NCI-H1694 (cell line): ENCODE results near the gene FOXP1.
"Not testable (repeated sequence)": the region's sequence is repeated elsewhere in the genome, so short reads cannot be mapped to it uniquely, and the experiment has no call there.

Source experiments
- DNase-seq: peaks from one replicate; lab custom pipeline; 2025; lab: John Stamatoyannopoulos, UW

The FOXP1 gene

GRCh38 chr3:70975981-70976380, 607.5 kb downstream of the FOXP1 start:
- DNase-seq: not testable (repeated sequence)

DNA sequence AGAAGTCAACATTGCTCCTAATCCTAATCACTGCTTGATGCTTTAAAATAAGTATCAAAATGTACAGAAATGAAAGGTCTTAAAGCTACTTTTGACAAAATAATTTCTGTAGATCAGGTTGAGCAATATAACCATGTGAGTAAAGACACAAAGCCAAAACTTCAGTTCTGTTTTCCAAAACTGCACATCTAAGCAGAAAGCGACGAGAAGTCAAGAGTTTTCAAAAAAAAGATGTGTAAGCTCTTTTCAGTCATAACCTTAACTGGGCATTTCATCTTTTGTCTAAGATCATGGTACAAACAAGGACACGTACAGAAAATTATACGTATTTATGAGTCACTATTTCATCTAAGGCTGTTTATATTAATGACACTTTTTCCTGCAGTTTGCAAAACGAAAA, 608.8 kb downstream of the FOXP1 start:
- DNase-seq: no peak

DNA sequence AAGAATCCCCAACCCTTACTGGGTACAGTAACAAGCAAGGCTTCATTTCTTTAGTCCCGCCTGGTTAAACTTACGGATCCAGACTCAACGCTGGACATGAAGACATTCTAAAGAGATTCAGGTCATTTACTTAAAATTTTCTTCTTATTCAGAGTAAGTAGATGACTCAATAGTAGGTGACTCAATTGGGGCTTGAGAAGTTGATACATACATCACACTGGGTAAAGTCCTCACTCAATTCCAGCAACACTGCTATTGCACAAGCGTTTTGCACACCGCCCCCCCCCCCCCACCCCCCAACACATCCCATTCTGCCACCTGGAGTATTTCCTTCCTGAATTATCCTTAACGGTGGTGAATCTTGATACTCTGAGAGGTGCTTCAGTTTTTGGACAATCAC, 610.0 kb downstream of the FOXP1 start:
- no peak for DNase-seq

DNA sequence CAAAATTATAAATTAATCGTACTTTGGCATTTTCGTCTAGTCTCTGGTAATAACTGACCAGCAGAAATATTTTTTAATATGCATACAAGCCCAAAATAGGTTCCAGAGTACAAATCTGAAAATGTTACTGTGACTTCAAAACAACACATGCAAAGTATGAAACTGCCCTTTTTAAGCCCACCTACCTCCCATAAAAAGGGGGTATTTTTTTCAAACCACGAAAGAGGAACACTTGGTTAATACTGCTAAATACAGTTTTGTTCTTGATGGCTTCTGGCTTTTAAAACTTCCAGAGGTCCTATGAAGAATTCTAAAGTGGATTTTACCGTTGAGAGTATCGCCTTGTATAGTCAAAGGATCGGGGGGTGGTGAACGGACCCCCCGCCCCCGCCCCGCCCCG, 610.7 kb downstream of the FOXP1 start:
- DNase-seq: no peak

GRCh38 chr3:70970952-70971351, 612.6 kb downstream of the FOXP1 start:
- DNase-seq: no peak

GRCh38 chr3:70970171-70970570, 613.4 kb downstream of the FOXP1 start:
- no peak for DNase-seq

- no peak for DNase-seq
These were observed 619.9 kb downstream of the FOXP1 start for GRCh38 chr3:70963431-70964275.

GRCh38 chr3:70959506-70960291, 623.8 kb downstream of the FOXP1 start:
- no peak for DNase-seq

GRCh38 chr3:70952033-70952747, 631.3 kb downstream of the FOXP1 start:
- no peak for DNase-seq

DNA sequence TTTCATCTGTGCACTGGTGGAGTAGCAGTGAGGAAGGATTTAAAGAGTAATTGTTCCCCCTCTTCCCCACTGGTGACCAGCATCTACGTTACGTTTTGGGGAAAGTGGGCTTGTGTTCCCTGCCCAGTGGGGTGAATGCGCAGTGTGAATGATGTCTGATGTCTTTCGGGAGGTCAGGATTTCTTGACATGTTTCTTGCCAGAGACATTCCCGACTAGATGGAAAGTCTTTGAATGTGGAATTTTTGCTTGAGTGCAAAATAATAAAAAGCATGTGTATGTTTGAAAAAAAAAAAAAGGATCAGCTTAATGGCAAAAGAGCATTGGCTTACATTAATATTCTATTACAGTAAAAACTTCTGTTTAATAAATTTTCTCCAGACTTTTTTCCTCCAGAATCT, 632.2 kb downstream of the FOXP1 start:
- DNase-seq: no peak

- no peak for DNase-seq
These were observed 635.9 kb downstream of the FOXP1 start for GRCh38 chr3:70947579-70947978.

- DNase-seq: no peak
These were observed 639.6 kb downstream of the FOXP1 start for GRCh38 chr3:70943886-70944285.

- DNase-seq: no peak
These were observed 650.3 kb downstream of the FOXP1 start for GRCh38 chr3:70933105-70933810.

DNA sequence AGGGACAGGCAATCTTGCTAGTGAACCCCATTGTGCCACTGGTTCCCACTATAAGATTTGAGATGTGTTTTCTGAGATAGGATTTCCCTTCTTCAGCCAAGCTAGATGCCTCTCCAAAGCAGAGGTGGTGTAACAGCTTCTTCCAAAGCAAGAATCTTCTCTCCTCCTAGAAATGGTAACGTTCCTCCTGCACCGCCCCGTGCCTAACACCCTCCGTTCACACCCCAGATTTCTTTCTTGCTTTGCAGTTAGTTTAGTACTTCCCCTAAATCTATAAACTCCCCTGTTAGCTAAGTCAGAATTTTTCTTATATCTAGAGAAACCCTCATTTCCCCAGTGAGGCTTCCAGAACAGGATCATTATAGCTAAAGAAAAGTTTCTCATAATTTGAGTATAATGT, 653.5 kb downstream of the FOXP1 start:
- DNase-seq: no peak

GRCh38 chr3:70927239-70927638, 656.3 kb downstream of the FOXP1 start:
- no peak for DNase-seq

GRCh38 chr3:70926835-70927234, 656.7 kb downstream of the FOXP1 start:
- DNase-seq: no peak

- DNase-seq: no peak
These were observed 663.9 kb downstream of the FOXP1 start for GRCh38 chr3:70919661-70920060.

GRCh38 chr3:70919091-70919490, 664.4 kb downstream of the FOXP1 start:
- no peak for DNase-seq

DNA sequence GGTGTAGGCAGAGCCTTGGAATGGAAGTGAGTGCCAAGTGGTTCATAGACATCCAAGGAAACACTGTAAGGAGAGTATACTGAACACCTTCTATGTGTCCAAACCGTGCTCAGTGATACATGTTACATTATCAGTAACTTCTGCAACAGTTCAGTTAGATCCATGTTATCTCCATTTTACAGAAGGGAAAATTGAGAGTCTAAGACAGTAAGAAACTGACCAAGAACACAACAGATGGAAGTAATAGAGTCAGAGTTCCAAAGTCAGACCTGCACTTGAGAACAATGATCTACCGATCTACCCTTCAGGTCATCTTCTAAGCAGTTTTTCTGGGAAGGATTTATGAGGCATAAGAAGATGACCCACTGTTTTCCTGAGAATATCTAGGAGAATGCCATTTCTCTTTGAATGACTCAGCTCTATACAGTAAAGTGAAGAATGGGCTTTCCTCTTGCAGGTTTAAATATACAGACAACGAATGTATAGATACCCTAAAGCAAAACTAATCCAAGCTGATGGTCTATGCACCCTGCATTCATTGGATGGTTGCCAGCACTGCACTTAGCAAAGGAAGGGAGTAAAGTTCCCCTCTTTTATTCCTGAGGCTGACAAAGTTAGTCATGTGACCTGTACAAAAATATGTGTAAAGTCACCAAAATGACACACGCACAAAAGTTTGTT, 667.0 kb downstream of the FOXP1 start:
- no peak for DNase-seq

- DNase-seq: no peak
These were observed 668.7 kb downstream of the FOXP1 start for GRCh38 chr3:70914862-70915261.

- DNase-seq: no peak
These were observed 671.8 kb downstream of the FOXP1 start for GRCh38 chr3:70911719-70912118.
